ENCODE results near the gene EVA1C.
"Not testable (repeated sequence)": the region's sequence is repeated elsewhere in the genome, so short reads cannot be mapped to it uniquely, and the experiment has no call there.

The EVA1C gene

GRCh38 chr21:32390537-32391224, 21.8 kb upstream of the EVA1C start:
- FAIRE-seq; DNase-seq (ENCODE audit: low spot score): not testable (repeated sequence)

- DNase-seq (ENCODE audit: low spot score) (no peak), FAIRE-seq (no peak)
These were observed 20.8 kb upstream of the EVA1C start for GRCh38 chr21:32391755-32392154.

GRCh38 chr21:32392299-32392879, 20.1 kb upstream of the EVA1C start:
- DNase-seq (ENCODE audit: low spot score) (no peak), FAIRE-seq (no peak)

GRCh38 chr21:32392880-32393676, 19.4 kb upstream of the EVA1C start, which contains the start of gene URB1:
TSS of gene URB1 (minus strand) at chr21:32393012. CDS start at chr21:32392910, 102 bp downstream.
- FAIRE-seq (no peak), DNase-seq (ENCODE audit: low spot score) (peak; percentile 61)

- FAIRE-seq (no peak), DNase-seq (ENCODE audit: low spot score) (no peak)
These were observed 18.9 kb upstream of the EVA1C start for GRCh38 chr21:32393677-32394001.

GRCh38 chr21:32403201-32403777, 9.2 kb upstream of the EVA1C start:
- FAIRE-seq (no peak), DNase-seq (ENCODE audit: low spot score) (no peak)

GRCh38 chr21:32406405-32406804, 6.1 kb upstream of the EVA1C start:
- DNase-seq (ENCODE audit: low spot score) (no peak), FAIRE-seq (no peak)

- FAIRE-seq (no peak), DNase-seq (ENCODE audit: low spot score) (no peak)
These were observed 2.2 kb upstream of the EVA1C start for GRCh38 chr21:32410291-32410690.

- DNase-seq (ENCODE audit: low spot score) (no peak), FAIRE-seq (no peak)
These were observed 1.6 kb upstream of the EVA1C start for GRCh38 chr21:32410916-32411315.

- DNase-seq (ENCODE audit: low spot score): no peak
- no peak for FAIRE-seq
These were observed 950 bp upstream of the EVA1C start for GRCh38 chr21:32411350-32412161.

- no peak for FAIRE-seq
These were observed 554 bp downstream of the EVA1C start for GRCh38 chr21:32413015-32413504.

GRCh38 chr21:32413697-32414578, 1.4 kb downstream of the EVA1C start:
- FAIRE-seq: no peak
- DNase-seq (ENCODE audit: low spot score): no peak

More at GRCh38 chr21:32413015-32413504, 554 bp downstream of the EVA1C start:
- DNase-seq (ENCODE audit: low spot score): no peak

- DNase-seq (ENCODE audit: low spot score): no peak
- FAIRE-seq: no peak
These were observed 2.3 kb downstream of the EVA1C start for GRCh38 chr21:32414579-32415358.

GRCh38 chr21:32415451-32416398, 3.2 kb downstream of the EVA1C start:
- DNase-seq (ENCODE audit: low spot score): no peak
- FAIRE-seq: no peak

- DNase-seq (ENCODE audit: low spot score) (no peak), FAIRE-seq (no peak)
These were observed 5.6 kb downstream of the EVA1C start for GRCh38 chr21:32418146-32418545.

- FAIRE-seq: no peak
- DNase-seq (ENCODE audit: low spot score): no peak
These were observed 9.6 kb downstream of the EVA1C start for GRCh38 chr21:32422064-32422463.

GRCh38 chr21:32423320-32424190, 11.0 kb downstream of the EVA1C start:
- no peak for DNase-seq (ENCODE audit: low spot score)
- FAIRE-seq: no peak

All from RCC 7860 (cell line).